B cell (primary cell): ENCODE results near the gene P4HA2. TPM values are rescaled to one million over a fixed set of nuclear protein-coding genes. Genes with fewer than 3 reads are reported as not detected.

Experiments used
- ATAC-seq: fragments of 200-7000 bp; cut with Tn5 transposase; one replicate; pipeline ENCODE4 v1.10.0; 2021; ENCODE audit warnings: low read depth, mild to moderate bottlenecking, moderate number of reproducible peaks, moderate library complexity
- CTCF ChIA-PET: fragments of 350-600 bp; sonication (Branson Sonifier 250); formaldehyde crosslinking; loops from one replicate; lab custom pipeline; 2021; ENCODE audit warnings: antibody characterized with exemption, inconsistent platforms; lab: Charles Lee
- POLR2A ChIA-PET: fragments of 350-600 bp; sonication (Branson Sonifier 250); formaldehyde crosslinking; loops from one replicate; lab custom pipeline; 2021; ENCODE audit warnings: antibody characterized with exemption; lab: Charles Lee
- DNase-seq: peaks from one replicate; pipeline ENCODE4 v3.0.0; 2013
- H2AFZ ChIP-seq: 2 replicates; pipeline ENCODE4 v1.6.1; 2012; ENCODE audit warnings: mild to moderate bottlenecking, low read depth, low read length; ENCODE audit not compliant: insufficient read depth, poor library complexity, severe bottlenecking
- H3K27ac ChIP-seq, 2 donors: 1 replicate in 1 of 2; 2 replicates in 1 of 2; pipeline ENCODE4 v1.5.1; 2012 to 2013; ENCODE audit warnings: low read length in 2 of 2, mild to moderate bottlenecking in 2 of 2, moderate library complexity in 1 of 2
- H3K27me3 ChIP-seq, 4 experiments: fragments of 200-600 bp in 1 of 4; sonication (generic) in 1 of 4; replicated peaks in 1 of 4; 1 replicate in 2 of 4; 2 replicates in 2 of 4; pipeline versions ENCODE4 v1.6.1 to v1.7.0; 2013 to 2016; ENCODE audit warnings: low read length in 3 of 4, mild to moderate bottlenecking in 2 of 4, mixed read lengths in 1 of 4, moderate library complexity in 1 of 4; ENCODE audit not compliant: insufficient read depth in 4 of 4, control insufficient read depth in 3 of 4; ENCODE audit errors: control extremely low read depth in 1 of 4
- H3K36me3 ChIP-seq, 2 experiments: replicated peaks in 1 of 2; 1 replicate in 1 of 2; 2 replicates in 1 of 2; pipeline versions ENCODE4 v1.6.1 to v1.7.1; 2013; ENCODE audit warnings: low read length in 1 of 2; ENCODE audit not compliant: insufficient read depth in 2 of 2, control insufficient read depth in 1 of 2; ENCODE audit errors: control extremely low read depth in 1 of 2, extremely low read depth in 1 of 2
- H3K4me1 ChIP-seq, 2 donors: fragments of 200-600 bp in 1 of 2; sonication (generic) in 1 of 2; 1 replicate in 1 of 2; 2 replicates in 1 of 2; pipeline versions ENCODE4 v1.5.1 to v1.6.1; 2013 to 2017; ENCODE audit warnings: low read length in 2 of 2; ENCODE audit not compliant: control insufficient read depth in 2 of 2, insufficient read depth in 2 of 2
- H3K4me2 ChIP-seq: replicated peaks from 2 replicates; pipeline ENCODE3; 2012; ENCODE audit warnings: mild to moderate bottlenecking, low read depth, low read length; ENCODE audit not compliant: poor library complexity, severe bottlenecking
- H3K4me3 ChIP-seq, 5 experiments: fragments of 200-600 bp in 1 of 5; sonication (generic) in 1 of 5; 1 replicate in 3 of 5; 2 replicates in 2 of 5; pipeline versions ENCODE4 v1.5.1 to v1.7.0; 2011 to 2016; ENCODE audit warnings: low read length in 4 of 5, mild to moderate bottlenecking in 4 of 5, low read depth in 2 of 5, control low read depth in 1 of 5, moderate library complexity in 1 of 5; ENCODE audit not compliant: insufficient read depth in 1 of 5; ENCODE audit errors: control extremely low read depth in 1 of 5, extremely low read depth in 1 of 5
- H3K79me2 ChIP-seq: fragments of 200-600 bp; sonication (generic); one replicate; pipeline ENCODE4 v1.6.0; 2016; ENCODE audit warnings: low read length; ENCODE audit not compliant: control insufficient read depth, insufficient read depth
- H3K9ac ChIP-seq: fragments of 200-600 bp; sonication (generic); 2 replicates; pipeline ENCODE4 v1.6.1; 2017; ENCODE audit warnings: mild to moderate bottlenecking, low read length, moderate library complexity
- H3K9me3 ChIP-seq, 3 donors: one replicate each; pipeline versions ENCODE4 v1.6.1 to v1.7.1; 2013; ENCODE audit warnings: low read length in 2 of 3; ENCODE audit not compliant: control insufficient read depth in 2 of 3, insufficient read depth in 1 of 3; ENCODE audit errors: control extremely low read depth in 1 of 3
- H4K20me1 ChIP-seq: 2 replicates; pipeline ENCODE4 v1.6.0; 2012; ENCODE audit warnings: mild to moderate bottlenecking, low read length; ENCODE audit not compliant: insufficient read depth, control insufficient read depth, poor library complexity, severe bottlenecking
- H3K27ac Mint-ChIP-seq: one replicate; pipeline ENCODE4 v1.8.0; 2021; ENCODE audit warnings: mixed read lengths
- H3K27me3 Mint-ChIP-seq: one replicate; pipeline ENCODE4 v1.8.0; 2021; ENCODE audit warnings: mixed read lengths
- H3K4me1 Mint-ChIP-seq: one replicate; pipeline ENCODE4 v1.8.0; 2021; ENCODE audit warnings: mixed read lengths
- H3K4me3 Mint-ChIP-seq: one replicate; pipeline ENCODE4 v1.8.0; 2021; ENCODE audit warnings: mixed read lengths
- H3K9me3 Mint-ChIP-seq: one replicate; pipeline ENCODE4 v1.8.0; 2022; ENCODE audit warnings: mixed read lengths; ENCODE audit not compliant: insufficient read depth
- CTCF ChIP-seq: fragments of 200-600 bp; IDR thresholded peaks from one replicate; pipeline ENCODE4 v1.8.0; 2022; ENCODE audit warnings: antibody characterized with exemption, mild to moderate bottlenecking
- EZH2 ChIP-seq: IDR thresholded peaks from 2 replicates; pipeline ENCODE4 v1.6.1; 2012; ENCODE audit warnings: borderline replicate concordance, low read depth, mild to moderate bottlenecking, moderate library complexity, low read length; ENCODE audit not compliant: insufficient read depth, poor library complexity, severe bottlenecking
- WGBS: methylation state at CpG from one replicate; pipeline ENCODE4 v1.1.5; 2013; ENCODE audit warnings: missing lambda C conversion rate; ENCODE audit not compliant: insufficient coverage; 5-methylcytosine and 5-hydroxymethylcytosine counted together
- intact Hi-C: fragments of 100-400 bp; cut with micrococcal nuclease; formaldehyde crosslinking; loops from one replicate; pipeline ENCODE4 v1.10.0; 2022
- polyA plus RNA-seq: library from polyadenylated mRNA; depleted of rRNA; stranded (reverse); fragments of >200 nt; gene quantifications from 2 replicates; pipeline ENCODE4 v1.2.3, GENCODE V29; 2012
- total RNA-seq, 2 donors: library from RNA; stranded (reverse); fragments of 120-200 nt in 1 of 2; gene quantifications; 1 replicate in 1 of 2; 2 replicates in 1 of 2; pipeline versions ENCODE4 v1.2.3 to v1.2.4, GENCODE V29; 2013 to 2022

P4HA2 gene
- total and polyA plus RNA-seq, 2 donors (not counting 1 experiment from before 2014, with no cell fraction given): 0.09 to 0.25 TPM

DNA sequence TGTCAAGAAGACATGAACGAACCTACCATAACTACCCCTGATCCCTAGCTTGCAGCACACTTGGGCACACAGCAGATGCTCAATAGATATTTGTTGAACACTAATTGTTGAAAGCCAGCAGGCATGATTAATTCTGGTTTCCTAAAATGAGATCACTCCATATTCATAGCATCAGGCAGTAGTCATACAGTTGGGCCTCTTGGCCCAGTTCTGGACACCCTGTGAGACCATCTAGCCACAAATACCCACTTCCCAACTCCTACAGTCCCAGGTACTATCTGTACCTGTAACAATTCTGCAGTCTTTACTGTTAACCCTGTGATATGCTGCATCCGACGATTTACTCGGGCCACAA, 24.2 kb downstream of the P4HA2 start:
- Mint-ChIP-seq H3K9me3 (no peaks in the 10 kb centered on the region), H3K27ac (no peak overlapping the region), H3K4me3 (no peak overlapping the region), H3K4me1 (peaks cover 2% of the 10 kb centered on the region), H3K27me3 (no peaks in the 10 kb centered on the region)
- Histone ChIP-seq H3K9ac (no peak overlapping the region), H3K4me2 (no peak overlapping the region), H3K9me3 (no peaks in the 10 kb centered on the region), H3K36me3 (no peaks in the 10 kb centered on the region), H2AFZ (no peak overlapping the region), H3K4me1 (peaks cover 0 to 4% of the 10 kb centered on the region in 2 donors), H3K4me3 (no peak overlapping the region), H3K27ac (no peak overlapping the region), H3K27me3 (no peaks in the 10 kb centered on the region), H3K79me2 (no peaks in the 10 kb centered on the region), H4K20me1 (no peaks in the 10 kb centered on the region)
- WGBS: 88% methylated on average over 3 of the region's 4 CpGs
- TF ChIP-seq EZH2 (no peak), CTCF (no peak)
- CTCF ChIA-PET: no interaction called here
- DNase-seq: no peak
- ATAC-seq: no peak
- intact Hi-C loops: no loop called here
- POLR2A ChIA-PET: no interaction called here

- no peak overlapping the region for H3K4me3 ChIP-seq
- no peaks in the 10 kb centered on the region for H3K27me3 ChIP-seq
- H3K79me2 ChIP-seq: no peaks in the 10 kb centered on the region
- ATAC-seq (no peak), DNase-seq (no peak)
- no peak overlapping the region for H3K27ac ChIP-seq
- Mint-ChIP-seq H3K4me1 (peaks cover 2% of the 10 kb centered on the region), H3K27ac (no peak overlapping the region), H3K27me3 (no peaks in the 10 kb centered on the region), H3K9me3 (no peaks in the 10 kb centered on the region), H3K4me3 (no peak overlapping the region)
- WGBS: 27% methylated on average over 2 of the region's 2 CpGs
- intact Hi-C loops: no loop called here
- H3K4me1 ChIP-seq: peaks cover 0 to 4% of the 10 kb centered on the region in 2 donors
- H3K4me2 ChIP-seq: no peak overlapping the region
- ChIA-PET POLR2A (no interaction called here), CTCF (interaction anchor here (0.6 kb wide), 1 partner anchor 26 kb away, joined by 3 read pairs; no protein-coding TSS in a partner anchor)
- TF ChIP-seq CTCF (no peak), EZH2 (no peak)
- no peaks in the 10 kb centered on the region for H3K9me3 ChIP-seq
- no peak overlapping the region for H2AFZ ChIP-seq
- H3K9ac ChIP-seq: no peak overlapping the region
- no peaks in the 10 kb centered on the region for H3K36me3 ChIP-seq
- no peaks in the 10 kb centered on the region for H4K20me1 ChIP-seq
Observed at GRCh38 chr5:132202711-132203463, 24.8 kb downstream of the P4HA2 start.
